HCT116 (cell line): Measurements from ENCODE around the gene SDC1. TPM values are rescaled to one million over a fixed set of nuclear protein-coding genes. Genes with fewer than 3 reads are reported as not detected.

Source experiments
- ATAC-seq: fragments of 200-7000 bp; cut with Tn5 transposase; 2 replicates; pipeline ENCODE4 v1.9.1; 2020; ENCODE audit warnings: mild to moderate bottlenecking, moderate library complexity
- BruUV-seq: library from RNA; stranded (reverse); fragments of 400-500 nt; replicated peaks from 2 replicates; lab custom pipeline; 2021; lab: Mats Ljungman, UMichigan
- CTCF ChIA-PET: fragments of 300-600 bp; sonication (Branson Sonifier 250); formaldehyde crosslinking; loops from one replicate; lab custom pipeline; 2021; ENCODE audit warnings: antibody characterized with exemption; lab: Charles Lee
- POLR2A ChIA-PET: fragments of 300-600, 350-600 bp; sonication (Branson Sonifier 250); formaldehyde crosslinking; loops from one replicate; lab custom pipeline; 2021; ENCODE audit warnings: antibody characterized with exemption; lab: Charles Lee
- RAD21 ChIA-PET, 2 experiments: fragments of 300-600 bp; sonication (Branson Sonifier 250); formaldehyde crosslinking; loops; one replicate each; lab custom pipeline; 2023; ENCODE audit warnings: low total read pairs in 2 of 2; ENCODE audit not compliant: uncharacterized antibody in 2 of 2, unreplicated experiment in 2 of 2, low non-redundant PET in 1 of 2; lab: Charles Lee
- DNase-seq: peaks from one replicate; pipeline ENCODE4 v3.0.0-alpha.2; 2010; ENCODE audit warnings: low read depth, low spot score
- H2AFZ ChIP-seq: fragments of 200-600 bp; shearing (Covaris generic), sonication (generic); 2 replicates; pipeline ENCODE4 v1.6.1; 2017; ENCODE audit warnings: low read depth, mixed run types, mixed read lengths, antibody characterized with exemption, low read length; ENCODE audit not compliant: poor library complexity, severe bottlenecking
- H3K27ac ChIP-seq: 2 replicates; pipeline ENCODE4 v1.5.1; 2012; ENCODE audit warnings: low read depth, low read length
- H3K27me3 ChIP-seq: fragments of 200-600 bp; sonication (generic); 2 replicates; pipeline ENCODE4 v1.6.1; 2016; ENCODE audit warnings: mixed run types, low read length, mixed read lengths; ENCODE audit not compliant: insufficient read depth
- H3K36me3 ChIP-seq, 2 experiments: fragments of 200-500 bp in 1 of 2; fragments of 200-600 bp in 1 of 2; sonication (Bioruptor generic) in 1 of 2; sonication (generic) in 1 of 2; 2 replicates each; pipeline versions ENCODE4 v1.5.1 to v1.6.1; 2014 to 2016; ENCODE audit warnings: low read length in 2 of 2, inconsistent platforms in 1 of 2, mixed read lengths in 1 of 2, mixed run types in 1 of 2; ENCODE audit not compliant: insufficient read depth in 2 of 2, control insufficient read depth in 1 of 2
- H3K4me1 ChIP-seq, 2 experiments: fragments of 200-600 bp in 1 of 2; sonication (generic) in 1 of 2; 2 replicates each; pipeline versions ENCODE4 v1.5.1 to v1.6.1; 2012 to 2017; ENCODE audit warnings: low read length in 2 of 2, inconsistent platforms in 1 of 2, mild to moderate bottlenecking in 1 of 2, mixed read lengths in 1 of 2, mixed run types in 1 of 2, moderate library complexity in 1 of 2; ENCODE audit not compliant: insufficient read depth in 2 of 2, control insufficient read depth in 1 of 2
- H3K4me2 ChIP-seq: fragments of 200-600 bp; sonication (generic); 2 replicates; pipeline ENCODE4 v1.6.1; 2017; ENCODE audit warnings: mixed run types, low read length, mixed read lengths
- H3K4me3 ChIP-seq, 2 experiments: fragments of 200-600 bp in 1 of 2; sonication (generic) in 1 of 2; replicated peaks in 1 of 2; 2 replicates each; pipeline ENCODE4 v1.5.1; 2011 to 2016; ENCODE audit warnings: low read length in 2 of 2, control low read depth in 1 of 2, low read depth in 1 of 2, mild to moderate bottlenecking in 1 of 2, mixed read lengths in 1 of 2, mixed run types in 1 of 2
- H3K79me2 ChIP-seq: fragments of 200-600 bp; sonication (generic); 2 replicates; pipeline ENCODE4 v1.6.1; 2017; ENCODE audit warnings: mild to moderate bottlenecking, mixed run types, low read length, moderate library complexity, mixed read lengths; ENCODE audit not compliant: insufficient read depth
- H3K9ac ChIP-seq: fragments of 200-600 bp; sonication (generic); 2 replicates; pipeline ENCODE4 v1.6.1; 2016; ENCODE audit warnings: low read length, mixed read lengths
- H3K9me2 ChIP-seq: fragments of 200-600 bp; sonication (generic), shearing (Covaris generic); 2 replicates; pipeline ENCODE4 v1.6.1; 2017; ENCODE audit warnings: mixed run types, mild to moderate bottlenecking, moderate library complexity; ENCODE audit not compliant: insufficient read depth
- H3K9me3 ChIP-seq, 2 experiments: fragments of 200-500 bp in 1 of 2; fragments of 200-600 bp in 1 of 2; sonication (Bioruptor generic) in 1 of 2; sonication (generic) in 1 of 2; 2 replicates each; pipeline ENCODE4 v1.6.1; 2014 to 2017; ENCODE audit warnings: low read length in 2 of 2, mixed read lengths in 2 of 2, inconsistent platforms in 1 of 2, low read depth in 1 of 2, mild to moderate bottlenecking in 1 of 2, mixed run types in 1 of 2, moderate library complexity in 1 of 2; ENCODE audit not compliant: control insufficient read depth in 1 of 2, insufficient read depth in 1 of 2
- H4K20me1 ChIP-seq: fragments of 200-600 bp; sonication (generic), shearing (Covaris generic); 2 replicates; pipeline ENCODE4 v1.6.1; 2017; ENCODE audit warnings: mixed run types, mild to moderate bottlenecking, moderate library complexity; ENCODE audit not compliant: insufficient read depth
- POLR2A ChIP-seq: IDR thresholded peaks from 2 replicates; pipeline ENCODE4 v1.7.0; 2011; ENCODE audit warnings: borderline replicate concordance; ENCODE audit not compliant: insufficient read depth, insufficient read length; ENCODE audit errors: extremely low read depth
- POLR2AphosphoS5 ChIP-seq: IDR thresholded peaks from 2 replicates; pipeline ENCODE4 v1.6.1; 2011; ENCODE audit warnings: mild to moderate bottlenecking, low read depth, low read length, moderate library complexity
- TCF7L2 ChIP-seq: IDR thresholded peaks from 2 replicates; pipeline ENCODE4 v1.7.0; 2011; ENCODE audit warnings: borderline replicate concordance, inconsistent platforms; ENCODE audit not compliant: insufficient read depth, insufficient read length; ENCODE audit errors: extremely low read depth
- ZFX ChIP-seq: fragments of 450-650 bp; IDR thresholded peaks from 2 replicates; pipeline ENCODE4 v1.6.1; 2017
- intact Hi-C: fragments of 100-400 bp; cut with micrococcal nuclease; formaldehyde crosslinking; loops from 2 replicates; pipeline ENCODE4 v1.10.0; 2022
- total RNA-seq: library from RNA; stranded (reverse); gene quantifications from one replicate; pipeline ENCODE4 v1.2.1, GENCODE V29; 2021; ENCODE audit not compliant: unreplicated experiment
- TF ChIP-seq, protein P1 (sequence below): IDR thresholded peaks from 2 replicates; pipeline ENCODE4 v1.6.1; 2012; ENCODE audit warnings: low read depth

Gene SDC1
- total RNA-seq, 1 experiment from 2014 or later, result 32.0 TPM

DNA sequence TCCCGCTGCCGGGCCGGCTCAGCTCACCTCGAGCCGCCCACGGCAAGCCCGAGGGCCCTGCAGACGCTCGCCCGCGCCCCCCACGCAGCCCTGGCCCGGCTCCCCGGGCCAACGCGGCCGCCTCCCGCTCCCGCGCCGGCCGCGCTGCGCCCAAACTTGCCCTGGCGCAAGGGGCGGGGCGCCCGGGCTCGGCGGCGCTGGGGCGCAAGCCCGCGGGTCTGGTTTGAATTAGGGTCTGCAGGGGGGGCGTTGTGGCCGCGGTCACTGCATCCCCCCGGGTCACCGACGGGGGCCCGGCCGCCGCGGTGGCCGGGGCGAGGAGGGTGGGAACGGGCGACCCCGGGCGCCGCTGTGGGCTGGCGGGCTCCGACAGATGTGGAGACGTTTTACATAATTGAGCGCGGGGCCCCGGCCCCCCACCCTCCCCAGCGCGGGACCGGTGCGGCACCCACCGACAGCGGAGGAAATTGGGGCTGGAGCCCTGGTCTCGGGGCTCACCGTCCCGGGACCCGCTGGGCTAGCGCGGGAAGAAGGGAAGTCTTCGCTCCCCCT, 690 bp downstream of the SDC1 start:
- ChIA-PET CTCF (interaction anchor here (1.0 to 2.4 kb wide), 7 partner anchors 11 to 290 kb away, joined by 3 to 26 read pairs (median 8); no protein-coding TSS in a partner anchor), POLR2A (interaction anchor here (1.2 to 1.3 kb wide), 2 partner anchors 8 to 10 kb away, joined by 3 to 6 read pairs; no protein-coding TSS in a partner anchor)
- peaks cover 21 to 55% of the 10 kb centered on the region in 2 experiments for H3K4me1 ChIP-seq
- H3K9ac ChIP-seq, result peak overlapping the region; percentile 75
- H4K20me1 ChIP-seq, result no peaks in the 10 kb centered on the region
- TF ChIP-seq ZFX, result peak; percentile 52
- TF ChIP-seq TCF7L2, result no peak
- TF ChIP-seq POLR2AphosphoS5, result peak; percentile 7; the same call in 1 of the 2 replicates
- peak; percentile 22 for TF ChIP-seq POLR2A
- TF ChIP-seq, protein P1, sequence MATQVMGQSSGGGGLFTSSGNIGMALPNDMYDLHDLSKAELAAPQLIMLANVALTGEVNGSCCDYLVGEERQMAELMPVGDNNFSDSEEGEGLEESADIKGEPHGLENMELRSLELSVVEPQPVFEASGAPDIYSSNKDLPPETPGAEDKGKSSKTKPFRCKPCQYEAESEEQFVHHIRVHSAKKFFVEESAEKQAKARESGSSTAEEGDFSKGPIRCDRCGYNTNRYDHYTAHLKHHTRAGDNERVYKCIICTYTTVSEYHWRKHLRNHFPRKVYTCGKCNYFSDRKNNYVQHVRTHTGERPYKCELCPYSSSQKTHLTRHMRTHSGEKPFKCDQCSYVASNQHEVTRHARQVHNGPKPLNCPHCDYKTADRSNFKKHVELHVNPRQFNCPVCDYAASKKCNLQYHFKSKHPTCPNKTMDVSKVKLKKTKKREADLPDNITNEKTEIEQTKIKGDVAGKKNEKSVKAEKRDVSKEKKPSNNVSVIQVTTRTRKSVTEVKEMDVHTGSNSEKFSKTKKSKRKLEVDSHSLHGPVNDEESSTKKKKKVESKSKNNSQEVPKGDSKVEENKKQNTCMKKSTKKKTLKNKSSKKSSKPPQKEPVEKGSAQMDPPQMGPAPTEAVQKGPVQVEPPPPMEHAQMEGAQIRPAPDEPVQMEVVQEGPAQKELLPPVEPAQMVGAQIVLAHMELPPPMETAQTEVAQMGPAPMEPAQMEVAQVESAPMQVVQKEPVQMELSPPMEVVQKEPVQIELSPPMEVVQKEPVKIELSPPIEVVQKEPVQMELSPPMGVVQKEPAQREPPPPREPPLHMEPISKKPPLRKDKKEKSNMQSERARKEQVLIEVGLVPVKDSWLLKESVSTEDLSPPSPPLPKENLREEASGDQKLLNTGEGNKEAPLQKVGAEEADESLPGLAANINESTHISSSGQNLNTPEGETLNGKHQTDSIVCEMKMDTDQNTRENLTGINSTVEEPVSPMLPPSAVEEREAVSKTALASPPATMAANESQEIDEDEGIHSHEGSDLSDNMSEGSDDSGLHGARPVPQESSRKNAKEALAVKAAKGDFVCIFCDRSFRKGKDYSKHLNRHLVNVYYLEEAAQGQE, result no peak
- TF ChIP-seq, all 23 proteins: peak for 3
- Histone ChIP-seq H3K4me3 (peak overlapping the region; percentile 67 to 69), H3K79me2 (peaks cover 28% of the 10 kb centered on the region), H3K36me3 (no peaks in the 10 kb centered on the region), H3K9me2 (no peaks in the 10 kb centered on the region), H2AFZ (no peak overlapping the region), H3K9me3 (no peaks in the 10 kb centered on the region), H3K27ac (peak overlapping the region; percentile 79), H3K4me2 (peak overlapping the region; percentile 93), H3K27me3 (no peaks in the 10 kb centered on the region)
- RAD21 ChIA-PET, result no interaction called here
- DNase-seq (no peak), ATAC-seq (peak; percentile 33)
- BruUV-seq, result no TSS peak
- intact Hi-C loops, result loop anchor here (5.0 kb wide), 1 partner anchor 87 kb away; no protein-coding TSS in a partner anchor
